ENCODE data around the gene LSM5. TPM values are rescaled to one million over a fixed set of nuclear protein-coding genes. Genes with fewer than 3 reads are reported as not detected.

Gene LSM5
- total RNA-seq (10 to 100 TPM; 29.7 to 43.2 TPM), polyA plus RNA-seq (ENCODE audit: insufficient read length in 2 of 2) (10 to 100 TPM; 59.5 to 65.0 TPM)
- long read RNA-seq, donor 1, transcript LSM5-208 (5 exons, 2,258 nt): major isoform, 45 of 59 reads
- long read RNA-seq, donor 1, partial matches to known transcripts: 5 of 59 reads
- long read RNA-seq, donor 1, other reads (novel, unspliced or antisense): 0 of 59 reads
- long read RNA-seq, donor 2, transcript LSM5-208 (5 exons, 2,258 nt): major isoform, 21 of 27 reads
- long read RNA-seq, donor 2, partial matches to known transcripts: 5 of 27 reads
- long read RNA-seq, donor 2, other reads (novel, unspliced or antisense): 0 of 27 reads
- long read RNA-seq, donor 3, transcript LSM5-208 (5 exons, 2,258 nt): major isoform, 29 of 31 reads
- long read RNA-seq, donor 3, partial matches to known transcripts: 0 of 31 reads
- long read RNA-seq, donor 3, other reads (novel, unspliced or antisense): 0 of 31 reads
- long read RNA-seq, donor 4, transcript LSM5-208 (5 exons, 2,258 nt): major isoform, 84 of 118 reads
- long read RNA-seq, donor 4, partial matches to known transcripts: 21 of 118 reads
- long read RNA-seq, donor 4, other reads (novel, unspliced or antisense): 5 of 118 reads

DNA sequence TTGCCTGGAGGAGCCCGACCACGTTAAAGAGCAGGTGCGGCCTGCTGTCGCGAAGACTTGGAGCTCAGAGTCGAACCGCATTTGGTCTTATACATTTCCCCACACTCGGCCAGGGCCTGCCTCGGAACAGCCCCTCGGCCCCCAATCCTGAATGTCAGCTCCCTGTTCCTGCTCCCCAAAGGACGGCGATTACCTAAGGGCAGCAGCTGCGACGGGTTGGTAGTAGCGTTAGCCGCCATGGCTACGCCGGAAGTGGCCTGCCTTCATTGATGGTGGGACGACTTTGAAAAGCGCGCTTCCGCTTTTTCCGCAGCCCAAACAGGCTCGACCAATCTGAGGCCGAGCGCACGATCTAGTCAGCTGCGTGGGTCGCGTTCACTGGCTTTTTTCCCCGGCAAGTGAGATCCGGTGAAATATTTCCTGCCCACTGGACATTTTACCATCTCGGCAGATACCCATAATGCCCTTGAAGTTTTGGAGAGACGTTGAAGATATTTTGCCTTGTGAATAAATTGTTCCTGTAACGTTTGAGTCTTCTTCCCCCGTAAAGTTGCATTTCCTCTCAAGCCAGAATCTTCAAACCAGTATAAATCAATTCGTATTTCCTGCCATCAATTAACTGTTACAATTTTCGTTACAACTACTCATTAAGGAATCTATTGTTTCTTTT lies at the start of gene LSM5:
LSM5 (minus strand) TSS at position 254 of the 670 bp plus-strand sequence; CDS start at position 239, 15 bp downstream.
- Histone ChIP-seq H3K27me3 (ENCODE audit: control insufficient read depth, insufficient read depth, low read length) (no peaks in the 10 kb centered on the region), H3K36me3 (ENCODE audit: control insufficient read depth, insufficient read depth, low read length) (peaks cover 10% of the 10 kb centered on the region), H3K27ac (ENCODE audit: low read depth, low read length) (peak within 1 kb of the TSS; percentile 77), H3K4me1 (ENCODE audit: control insufficient read depth, insufficient read depth, low read length) (peaks cover 7% of the 10 kb centered on the region), H3K9me3 (ENCODE audit: control insufficient read depth, insufficient read depth, low read length) (no peaks in the 10 kb centered on the region), H3K4me3 (ENCODE audit: low read depth, low read length) (peak within 1 kb of the TSS; percentile 85)
- 0% methylated on average over 27 of the region's 38 CpGs for WGBS (ENCODE audit: insufficient coverage)
- peak; percentile 87 to 98 (median 91) for DNase-seq (ENCODE audit: low read depth in 4 of 6, low spot score in 6 of 6)

GRCh38 chr7:32539366-32539765 lies 49.2 kb upstream of the LSM5 start:
- Histone ChIP-seq H3K36me3 (ENCODE audit: control insufficient read depth, insufficient read depth, low read length) (peaks cover 3% of the 10 kb centered on the region), H3K9me3 (ENCODE audit: control insufficient read depth, insufficient read depth, low read length) (no peaks in the 10 kb centered on the region), H3K4me1 (ENCODE audit: control insufficient read depth, insufficient read depth, low read length) (no peaks in the 10 kb centered on the region), H3K27ac (ENCODE audit: low read depth, low read length) (no peak overlapping the region), H3K27me3 (ENCODE audit: control insufficient read depth, insufficient read depth, low read length) (no peaks in the 10 kb centered on the region), H3K4me3 (ENCODE audit: low read depth, low read length) (no peak overlapping the region)
- WGBS (ENCODE audit: insufficient coverage): 100% methylated on average over 1 of the region's 2 CpGs
- DNase-seq (ENCODE audit: low read depth in 4 of 6, low spot score in 6 of 6): no peak

DNA sequence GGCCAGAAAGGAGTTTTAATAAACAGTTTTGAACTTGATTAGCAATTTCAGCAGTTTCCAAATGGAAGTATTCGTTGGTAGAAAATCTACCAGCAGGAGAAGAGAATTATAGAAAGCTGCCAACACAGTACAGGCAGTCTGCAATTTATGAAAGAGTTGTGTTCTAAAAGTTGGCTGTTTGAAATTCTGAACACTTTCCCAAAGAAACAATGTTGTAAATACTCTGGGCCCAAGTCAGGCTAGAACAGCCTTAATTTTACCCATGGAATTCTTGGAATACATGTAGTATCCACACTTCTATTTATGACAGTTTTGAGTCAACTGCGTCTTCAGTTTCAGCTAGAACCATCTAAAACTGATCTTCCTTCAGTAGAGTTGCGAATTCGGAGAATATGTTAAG lies 47.6 kb upstream of the LSM5 start:
- 40% methylated on average over 1 of the region's 4 CpGs for WGBS (ENCODE audit: insufficient coverage)
- peak in 1 of 6 donors; percentile 51 for DNase-seq (ENCODE audit: low read depth in 4 of 6, low spot score in 6 of 6)
- no peaks in the 10 kb centered on the region for H3K4me1 ChIP-seq (ENCODE audit: control insufficient read depth, insufficient read depth, low read length)
- H3K9me3 ChIP-seq (ENCODE audit: control insufficient read depth, insufficient read depth, low read length): no peaks in the 10 kb centered on the region
- H3K27me3 ChIP-seq (ENCODE audit: control insufficient read depth, insufficient read depth, low read length): no peaks in the 10 kb centered on the region
- no peak overlapping the region for H3K27ac ChIP-seq (ENCODE audit: low read depth, low read length)
- H3K4me3 ChIP-seq (ENCODE audit: low read depth, low read length): no peak overlapping the region
- H3K36me3 ChIP-seq (ENCODE audit: control insufficient read depth, insufficient read depth, low read length): no peaks in the 10 kb centered on the region

- Histone ChIP-seq H3K27me3 (ENCODE audit: control insufficient read depth, insufficient read depth, low read length) (no peaks in the 10 kb centered on the region), H3K4me3 (ENCODE audit: low read depth, low read length) (no peak overlapping the region), H3K27ac (ENCODE audit: low read depth, low read length) (no peak overlapping the region), H3K36me3 (ENCODE audit: control insufficient read depth, insufficient read depth, low read length) (peaks cover under 1% of the 10 kb centered on the region), H3K9me3 (ENCODE audit: control insufficient read depth, insufficient read depth, low read length) (no peaks in the 10 kb centered on the region), H3K4me1 (ENCODE audit: control insufficient read depth, insufficient read depth, low read length) (no peaks in the 10 kb centered on the region)
- no CpG with 5 or more reads among the region's 1 CpG for WGBS (ENCODE audit: insufficient coverage)
- DNase-seq (ENCODE audit: low read depth in 4 of 6, low spot score in 6 of 6): no peak
Measured at GRCh38 chr7:32536585-32536984, 46.4 kb upstream of the LSM5 start.

DNA sequence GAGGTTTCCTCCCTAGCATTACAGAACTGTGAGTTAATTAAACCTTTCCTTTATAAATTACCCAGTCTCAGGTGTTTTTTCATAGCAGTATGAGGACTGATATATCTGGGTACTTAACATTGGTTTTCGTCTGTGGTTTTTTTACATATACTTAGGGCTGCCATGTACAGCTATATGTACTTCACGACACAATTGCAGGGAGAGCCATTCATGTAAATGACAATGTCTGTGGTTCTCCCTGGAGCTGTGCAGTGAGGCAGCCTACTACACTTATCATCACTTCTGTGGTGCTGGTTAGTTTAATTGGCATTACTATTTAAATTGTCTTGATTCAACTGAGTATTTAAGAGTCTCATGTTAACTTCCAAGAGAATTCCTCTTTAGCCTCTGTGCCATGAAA lies 45.8 kb upstream of the LSM5 start:
- Histone ChIP-seq H3K27ac (ENCODE audit: low read depth, low read length) (no peak overlapping the region), H3K9me3 (ENCODE audit: control insufficient read depth, insufficient read depth, low read length) (no peaks in the 10 kb centered on the region), H3K4me3 (ENCODE audit: low read depth, low read length) (no peak overlapping the region), H3K4me1 (ENCODE audit: control insufficient read depth, insufficient read depth, low read length) (no peaks in the 10 kb centered on the region), H3K27me3 (ENCODE audit: control insufficient read depth, insufficient read depth, low read length) (no peaks in the 10 kb centered on the region), H3K36me3 (ENCODE audit: control insufficient read depth, insufficient read depth, low read length) (peaks cover 3% of the 10 kb centered on the region)
- no CpG with 5 or more reads among the region's 2 CpGs for WGBS (ENCODE audit: insufficient coverage)
- DNase-seq (ENCODE audit: low read depth in 4 of 6, low spot score in 6 of 6): no peak

DNA sequence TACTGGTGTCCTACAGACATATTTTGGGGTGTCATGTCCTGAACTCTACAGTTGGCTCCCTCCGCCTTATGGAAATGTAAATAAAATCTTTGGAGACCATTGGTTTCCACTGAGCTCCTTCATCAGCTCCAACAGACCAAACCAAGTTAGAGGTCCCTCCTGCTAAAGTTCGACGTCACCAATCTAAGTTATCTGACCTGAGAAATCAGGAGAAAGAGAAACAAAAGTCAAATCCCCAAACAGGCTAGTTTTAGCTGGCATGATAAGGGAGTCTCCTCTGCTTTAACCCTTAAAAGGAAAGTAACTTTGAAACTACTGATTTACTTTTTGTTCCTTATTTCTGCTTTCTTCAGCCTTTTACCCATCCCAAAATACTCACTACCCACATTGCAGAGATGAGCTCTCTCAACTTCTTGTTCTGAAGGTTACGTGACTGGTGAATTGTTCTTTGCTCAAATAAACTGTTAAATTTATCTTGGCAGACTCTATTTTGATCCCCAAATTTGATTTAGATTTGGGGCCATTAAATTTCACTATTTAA lies 45.1 kb upstream of the LSM5 start:
- Histone ChIP-seq H3K9me3 (ENCODE audit: control insufficient read depth, insufficient read depth, low read length) (no peaks in the 10 kb centered on the region), H3K27me3 (ENCODE audit: control insufficient read depth, insufficient read depth, low read length) (no peaks in the 10 kb centered on the region), H3K27ac (ENCODE audit: low read depth, low read length) (no peak overlapping the region), H3K4me1 (ENCODE audit: control insufficient read depth, insufficient read depth, low read length) (no peaks in the 10 kb centered on the region), H3K4me3 (ENCODE audit: low read depth, low read length) (no peak overlapping the region), H3K36me3 (ENCODE audit: control insufficient read depth, insufficient read depth, low read length) (peaks cover 3% of the 10 kb centered on the region)
- WGBS (ENCODE audit: insufficient coverage): 100% methylated on average over 1 of the region's 4 CpGs
- DNase-seq (ENCODE audit: low read depth in 4 of 6, low spot score in 6 of 6): no peak

DNA sequence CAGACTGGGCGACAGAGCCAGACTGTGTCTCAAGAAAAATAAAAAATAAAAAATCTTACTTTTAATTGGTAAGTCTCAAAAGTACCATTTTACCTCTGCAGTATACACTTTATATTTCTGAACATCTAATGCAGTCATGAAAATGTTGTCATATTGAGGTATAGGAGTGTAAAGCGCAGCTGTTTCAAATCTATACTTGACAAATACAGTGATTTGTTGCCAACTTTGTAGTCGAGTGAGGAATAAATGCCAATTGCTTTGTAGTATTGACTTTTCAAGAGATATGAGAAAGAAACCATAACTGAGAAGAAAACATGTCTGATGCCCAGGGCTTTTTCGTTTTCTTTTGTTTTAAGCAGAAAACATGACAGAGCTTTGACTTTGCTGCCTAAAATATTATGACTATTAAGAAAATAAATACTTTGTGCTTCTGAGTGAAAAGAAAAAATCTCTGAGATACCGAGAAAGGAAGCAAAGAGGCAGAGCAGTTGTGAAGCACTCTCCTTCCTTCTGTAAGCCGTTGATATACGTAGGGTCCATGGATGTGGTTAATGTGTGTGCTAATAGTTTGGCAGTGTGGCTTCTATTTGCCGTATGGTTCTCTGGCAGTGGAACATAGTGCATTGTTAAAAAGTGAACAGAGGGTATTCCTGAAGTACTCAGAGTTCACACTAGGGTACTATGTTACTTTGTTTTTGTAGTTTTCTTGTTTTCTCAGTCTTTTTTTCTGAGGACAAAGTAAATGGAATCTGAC lies 43.3 kb upstream of the LSM5 start:
- WGBS (ENCODE audit: insufficient coverage): 19% methylated on average over 2 of the region's 8 CpGs

GRCh38 chr7:32532716-32533115 lies 42.5 kb upstream of the LSM5 start:
- no peaks in the 10 kb centered on the region for H3K4me1 ChIP-seq (ENCODE audit: control insufficient read depth, insufficient read depth, low read length)
- H3K9me3 ChIP-seq (ENCODE audit: control insufficient read depth, insufficient read depth, low read length): no peaks in the 10 kb centered on the region
- H3K36me3 ChIP-seq (ENCODE audit: control insufficient read depth, insufficient read depth, low read length): peaks cover 3% of the 10 kb centered on the region
- DNase-seq (ENCODE audit: low read depth in 4 of 6, low spot score in 6 of 6): no peak
- no peak overlapping the region for H3K27ac ChIP-seq (ENCODE audit: low read depth, low read length)
- no peak overlapping the region for H3K4me3 ChIP-seq (ENCODE audit: low read depth, low read length)
- 86% methylated on average over 5 of the region's 5 CpGs for WGBS (ENCODE audit: insufficient coverage)
- H3K27me3 ChIP-seq (ENCODE audit: control insufficient read depth, insufficient read depth, low read length): no peaks in the 10 kb centered on the region

More for the DNA sequence above, 43.3 kb upstream of the LSM5 start:
- Histone ChIP-seq H3K9me3 (ENCODE audit: control insufficient read depth, insufficient read depth, low read length) (no peaks in the 10 kb centered on the region), H3K27me3 (ENCODE audit: control insufficient read depth, insufficient read depth, low read length) (no peaks in the 10 kb centered on the region), H3K27ac (ENCODE audit: low read depth, low read length) (no peak overlapping the region), H3K4me3 (ENCODE audit: low read depth, low read length) (no peak overlapping the region), H3K36me3 (ENCODE audit: control insufficient read depth, insufficient read depth, low read length) (peaks cover 3% of the 10 kb centered on the region), H3K4me1 (ENCODE audit: control insufficient read depth, insufficient read depth, low read length) (no peaks in the 10 kb centered on the region)
- DNase-seq (ENCODE audit: low read depth in 4 of 6, low spot score in 6 of 6): peak in 1 of 6 donors; percentile 29

- Histone ChIP-seq H3K27me3 (ENCODE audit: control insufficient read depth, insufficient read depth, low read length) (no peaks in the 10 kb centered on the region), H3K27ac (ENCODE audit: low read depth, low read length) (no peak overlapping the region), H3K9me3 (ENCODE audit: control insufficient read depth, insufficient read depth, low read length) (no peaks in the 10 kb centered on the region), H3K4me3 (ENCODE audit: low read depth, low read length) (no peak overlapping the region), H3K36me3 (ENCODE audit: control insufficient read depth, insufficient read depth, low read length) (peaks cover 3% of the 10 kb centered on the region), H3K4me1 (ENCODE audit: control insufficient read depth, insufficient read depth, low read length) (no peaks in the 10 kb centered on the region)
- WGBS (ENCODE audit: insufficient coverage): 100% methylated on average over 2 of the region's 3 CpGs
- DNase-seq (ENCODE audit: low read depth in 4 of 6, low spot score in 6 of 6): no peak
Measured at GRCh38 chr7:32532086-32532485, 41.9 kb upstream of the LSM5 start.
